HAP-1 (cell line): ENCODE results near the gene PLB1.

ENCODE experiments used
- DNase-seq, 2 experiments: peaks; one replicate each; pipeline ENCODE4 v3.0.0-alpha.2; 2016 to 2020; ENCODE audit warnings: low spot score in 2 of 2
- H3K27me3 ChIP-seq: fragments of 250-450 bp; sonication (Bioruptor Pico); 2 replicates; pipeline ENCODE4 v1.5.1; 2020; ENCODE audit warnings: low read depth, mild to moderate bottlenecking, moderate library complexity
- H3K36me3 ChIP-seq: fragments of 250-450 bp; sonication (Bioruptor Pico); replicated peaks from 2 replicates; pipeline ENCODE4 v1.5.1; 2020; ENCODE audit warnings: mild to moderate bottlenecking
- H3K4me1 ChIP-seq: fragments of 250-450 bp; sonication (Bioruptor Pico); 2 replicates; pipeline ENCODE4 v1.5.1; 2020; ENCODE audit warnings: mild to moderate bottlenecking
- H3K4me3 ChIP-seq: fragments of 250-450 bp; sonication (Bioruptor Pico); 2 replicates; pipeline ENCODE4 v1.5.1; 2020; ENCODE audit warnings: mild to moderate bottlenecking, moderate library complexity
- H3K9me3 ChIP-seq: fragments of 250-450 bp; sonication (Bioruptor Pico); 2 replicates; pipeline ENCODE4 v1.5.1; 2020; ENCODE audit warnings: mild to moderate bottlenecking, moderate library complexity
- in situ Hi-C: fragments of 300-500 bp; cut with MboI; formaldehyde crosslinking; loops from 3 replicates; pipeline ENCODE4 v1.14.3; 2020; ENCODE audit warnings: low sequenced_read_pairs, inconsistent platforms, mixed read lengths

PLB1 gene

GRCh38 chr2:28607730-28608499, 112.1 kb downstream of the PLB1 start:
- in situ Hi-C loops: no loop called here

GRCh38 chr2:28608500-28609424, 112.9 kb downstream of the PLB1 start:
- no peaks in the 10 kb centered on the region for H3K9me3 ChIP-seq
- H3K4me1 ChIP-seq: peaks cover 14% of the 10 kb centered on the region
- H3K36me3 ChIP-seq: no peaks in the 10 kb centered on the region
- no peaks in the 10 kb centered on the region for H3K27me3 ChIP-seq
- DNase-seq: no peak
- in situ Hi-C loops: no loop called here
- no peak overlapping the region for H3K4me3 ChIP-seq

More at GRCh38 chr2:28607730-28608499, 112.1 kb downstream of the PLB1 start:
- H3K4me1 ChIP-seq: peaks cover 7% of the 10 kb centered on the region
- DNase-seq: no peak
- no peaks in the 10 kb centered on the region for H3K9me3 ChIP-seq
- H3K27me3 ChIP-seq: no peaks in the 10 kb centered on the region
- no peak overlapping the region for H3K4me3 ChIP-seq
- H3K36me3 ChIP-seq: no peaks in the 10 kb centered on the region

- no peak for DNase-seq
- peaks cover 21% of the 10 kb centered on the region for H3K4me1 ChIP-seq
- no peaks in the 10 kb centered on the region for H3K9me3 ChIP-seq
- H3K36me3 ChIP-seq: no peaks in the 10 kb centered on the region
- H3K4me3 ChIP-seq: no peak overlapping the region
- H3K27me3 ChIP-seq: no peaks in the 10 kb centered on the region
- in situ Hi-C loops: no loop called here
These were observed 114.8 kb downstream of the PLB1 start for GRCh38 chr2:28610583-28611201.

- Histone ChIP-seq H3K4me1 (peaks cover 21% of the 10 kb centered on the region), H3K9me3 (no peaks in the 10 kb centered on the region), H3K4me3 (no peak overlapping the region), H3K27me3 (no peaks in the 10 kb centered on the region), H3K36me3 (no peaks in the 10 kb centered on the region)
- in situ Hi-C loops: no loop called here
- DNase-seq: no peak
These were observed 116.4 kb downstream of the PLB1 start for GRCh38 chr2:28612131-28612812.

GRCh38 chr2:28613186-28613585, 117.3 kb downstream of the PLB1 start:
- in situ Hi-C loops: no loop called here
- no peaks in the 10 kb centered on the region for H3K27me3 ChIP-seq
- H3K36me3 ChIP-seq: no peaks in the 10 kb centered on the region
- H3K4me1 ChIP-seq: peaks cover 15% of the 10 kb centered on the region
- no peak for DNase-seq
- H3K4me3 ChIP-seq: no peak overlapping the region
- H3K9me3 ChIP-seq: no peaks in the 10 kb centered on the region

- Histone ChIP-seq H3K27me3 (no peaks in the 10 kb centered on the region), H3K36me3 (no peaks in the 10 kb centered on the region), H3K9me3 (no peaks in the 10 kb centered on the region), H3K4me3 (no peak overlapping the region), H3K4me1 (peaks cover 21% of the 10 kb centered on the region)
- in situ Hi-C loops: no loop called here
- peak; percentile 72 to 87 for DNase-seq
These were observed 118.0 kb downstream of the PLB1 start for GRCh38 chr2:28613633-28614501.

GRCh38 chr2:28615706-28616105, 119.8 kb downstream of the PLB1 start:
- in situ Hi-C loops: no loop called here
- Histone ChIP-seq H3K4me3 (no peak overlapping the region), H3K4me1 (peaks cover 26% of the 10 kb centered on the region), H3K9me3 (no peaks in the 10 kb centered on the region), H3K36me3 (no peaks in the 10 kb centered on the region), H3K27me3 (no peaks in the 10 kb centered on the region)
- DNase-seq: no peak

- Histone ChIP-seq H3K9me3 (no peaks in the 10 kb centered on the region), H3K27me3 (no peaks in the 10 kb centered on the region), H3K4me1 (peaks cover 26% of the 10 kb centered on the region), H3K36me3 (no peaks in the 10 kb centered on the region), H3K4me3 (no peak overlapping the region)
- in situ Hi-C loops: no loop called here
- no peak for DNase-seq
These were observed 120.6 kb downstream of the PLB1 start for GRCh38 chr2:28616396-28616999.

- H3K9me3 ChIP-seq: no peaks in the 10 kb centered on the region
- H3K4me3 ChIP-seq: no peak overlapping the region
- no peaks in the 10 kb centered on the region for H3K36me3 ChIP-seq
- H3K4me1 ChIP-seq: peaks cover 26% of the 10 kb centered on the region
- no peak for DNase-seq
- H3K27me3 ChIP-seq: no peaks in the 10 kb centered on the region
- in situ Hi-C loops: no loop called here
These were observed 121.8 kb downstream of the PLB1 start for GRCh38 chr2:28617502-28618184.

- peak; percentile 37 to 49 for DNase-seq
- in situ Hi-C loops: no loop called here
- no peak overlapping the region for H3K4me3 ChIP-seq
- no peaks in the 10 kb centered on the region for H3K9me3 ChIP-seq
- H3K36me3 ChIP-seq: no peaks in the 10 kb centered on the region
- H3K4me1 ChIP-seq: peaks cover 19% of the 10 kb centered on the region
- no peaks in the 10 kb centered on the region for H3K27me3 ChIP-seq
These were observed 122.6 kb downstream of the PLB1 start for GRCh38 chr2:28618221-28619141.
